Activated naive CD4-positive, alpha-beta T cell treated with anti-CD3 and anti-CD28 coated beads, Interleukin-2, amount 10 ng/mL, durations not matched to agents 7 days and 5 days (primary cell): ENCODE results near the gene SAMD4B.

Experiments
- CTCF ChIA-PET: fragments of 350-600 bp; sonication (Branson Sonifier 250); formaldehyde crosslinking; loops from one replicate; lab custom pipeline; 2021; ENCODE audit warnings: antibody characterized with exemption; lab: Charles Lee
- DNase-seq: peaks from one replicate; pipeline ENCODE4 v3.0.0-alpha.2; 2020
- H3K27ac Mint-ChIP-seq: one replicate; pipeline ENCODE4 v1.8.0; 2021; ENCODE audit warnings: mild to moderate bottlenecking, moderate library complexity, mixed read lengths
- H3K27me3 Mint-ChIP-seq: one replicate; pipeline ENCODE4 v1.8.0; 2021; ENCODE audit warnings: mild to moderate bottlenecking, mixed read lengths
- H3K36me3 Mint-ChIP-seq: one replicate; pipeline ENCODE4 v1.8.0; 2021; ENCODE audit warnings: mixed read lengths
- H3K4me1 Mint-ChIP-seq: one replicate; pipeline ENCODE4 v1.8.0; 2021; ENCODE audit warnings: mixed read lengths
- H3K4me3 Mint-ChIP-seq: one replicate; pipeline ENCODE4 v1.8.0; 2021; ENCODE audit warnings: mild to moderate bottlenecking, moderate library complexity, mixed read lengths
- H3K9me3 Mint-ChIP-seq: one replicate; pipeline ENCODE4 v1.8.0; 2021; ENCODE audit warnings: mixed read lengths

SAMD4B gene

DNA sequence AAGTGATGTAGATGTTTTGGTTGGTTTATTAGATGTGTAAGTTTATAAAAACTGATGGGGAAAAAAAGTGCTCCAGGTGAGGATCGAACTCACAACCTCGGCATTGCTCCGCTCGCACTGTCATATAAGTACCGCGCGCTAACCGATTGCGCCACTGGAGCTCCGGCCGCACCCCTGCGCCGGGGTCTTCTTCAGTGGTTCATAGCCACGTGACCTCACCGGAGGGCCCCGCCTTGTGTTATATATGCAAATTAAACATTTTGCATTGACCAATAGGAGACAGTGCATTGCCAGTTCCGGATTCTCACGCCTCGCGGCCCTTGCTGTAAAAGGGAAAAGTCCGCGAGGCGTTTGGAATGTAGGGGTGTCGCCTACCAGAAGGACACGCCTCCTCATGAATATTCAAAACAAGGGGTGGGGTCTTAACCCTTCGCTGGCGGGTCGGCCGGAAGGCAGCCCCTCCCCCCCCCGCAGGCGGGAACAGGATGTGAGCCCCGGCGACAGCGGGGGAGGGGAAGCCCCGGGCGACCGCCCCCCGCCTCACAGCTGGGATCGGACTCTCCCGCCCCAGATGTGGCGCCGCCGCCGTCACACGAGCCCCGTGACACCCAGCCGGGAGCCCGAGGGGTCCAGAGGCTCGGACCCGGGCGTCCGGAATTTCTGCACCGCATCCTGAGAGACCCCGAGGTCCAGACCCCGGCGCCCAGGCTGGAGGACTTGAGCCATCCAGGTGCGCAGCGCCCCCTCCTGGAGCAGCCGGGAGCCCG lies 70.1 kb downstream of the SAMD4B start, which contains the start of gene PLEKHG2:
PLEKHG2 (plus strand) TSS at position 570 of the 767 bp plus-strand sequence. CDS start 1,418 bp downstream, outside the sequence.
- Mint-ChIP-seq H3K9me3 (no peaks in the 10 kb centered on the region), H3K36me3 (peaks cover 44% of the 10 kb centered on the region)

DNA sequence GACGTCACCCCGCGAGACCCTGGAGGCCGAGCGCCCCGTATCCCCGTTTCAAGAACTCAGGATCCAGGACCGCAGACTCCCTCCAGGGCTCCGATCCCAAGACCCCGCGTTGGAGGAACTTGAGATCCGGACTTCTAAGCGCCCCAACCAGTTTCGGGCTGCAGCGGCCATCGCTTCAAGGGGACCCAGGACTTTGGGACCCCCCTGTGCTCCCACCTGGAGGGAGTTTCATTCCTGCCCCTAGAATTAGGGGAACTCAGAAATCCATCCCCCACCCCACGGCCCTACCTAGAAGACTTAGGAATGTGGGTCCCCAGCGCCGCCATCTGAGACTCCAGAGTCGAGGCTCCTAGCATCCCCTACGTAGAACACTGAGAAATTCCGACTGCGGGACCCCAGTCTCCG lies 70.6 kb downstream of the SAMD4B start:
- Mint-ChIP-seq H3K36me3 (peaks cover 43% of the 10 kb centered on the region), H3K4me1 (peaks cover 37% of the 10 kb centered on the region), H3K27me3 (peaks cover 4% of the 10 kb centered on the region)

More for the DNA sequence above, 70.1 kb downstream of the SAMD4B start, which contains the start of gene PLEKHG2:
- H3K27me3 Mint-ChIP-seq = peaks cover 5% of the 10 kb centered on the region
- H3K4me3 Mint-ChIP-seq = peak within 1 kb of the TSS; percentile 90
- peak; percentile 97 for DNase-seq
- peaks cover 37% of the 10 kb centered on the region for H3K4me1 Mint-ChIP-seq
- CTCF ChIA-PET = interaction anchor here (1.1 to 2.3 kb wide), 10 partner anchors 10 to 287 kb away, joined by 3 to 96 read pairs (median 6); partner anchors contain the start of genes MED29, PAF1, RPS16 and SAMD4B
- H3K27ac Mint-ChIP-seq = peak within 1 kb of the TSS; percentile 92

GRCh38 chr19:39413272-39413910 lies 71.2 kb downstream of the SAMD4B start:
- Mint-ChIP-seq H3K9me3 (no peaks in the 10 kb centered on the region), H3K4me1 (peaks cover 37% of the 10 kb centered on the region), H3K27ac (peak overlapping the region; percentile 92), H3K27me3 (peaks cover 4% of the 10 kb centered on the region), H3K4me3 (peak overlapping the region; percentile 90), H3K36me3 (peaks cover 41% of the 10 kb centered on the region)
- CTCF ChIA-PET = interaction anchor here (1.5 to 2.2 kb wide), 2 partner anchors 15 to 19 kb away, joined by 4 to 10 read pairs; no protein-coding TSS in a partner anchor
- peak; percentile 56 for DNase-seq

More for the DNA sequence above, 70.6 kb downstream of the SAMD4B start:
- peak overlapping the region; percentile 92 for H3K27ac Mint-ChIP-seq
- peak overlapping the region; percentile 90 for H3K4me3 Mint-ChIP-seq
- H3K9me3 Mint-ChIP-seq = no peaks in the 10 kb centered on the region
- CTCF ChIA-PET = interaction anchor here (1.5 to 2.3 kb wide), 4 partner anchors 11 to 288 kb away, joined by 3 to 96 read pairs (median 18); partner anchors contain the start of gene RPS16
- no peak for DNase-seq

GRCh38 chr19:39413911-39414608 lies 71.8 kb downstream of the SAMD4B start:
- H3K4me1 Mint-ChIP-seq = peaks cover 37% of the 10 kb centered on the region
- H3K4me3 Mint-ChIP-seq = peak overlapping the region; percentile 90
- H3K9me3 Mint-ChIP-seq = no peaks in the 10 kb centered on the region
- H3K27ac Mint-ChIP-seq = peak overlapping the region; percentile 70
- peaks cover 4% of the 10 kb centered on the region for H3K27me3 Mint-ChIP-seq
- DNase-seq = no peak
- H3K36me3 Mint-ChIP-seq = peaks cover 39% of the 10 kb centered on the region
- CTCF ChIA-PET = interaction anchor here (1.2 to 2.2 kb wide), 3 partner anchors 16 to 21 kb away, joined by 3 to 10 read pairs (median 4); no protein-coding TSS in a partner anchor

GRCh38 chr19:39415111-39416046 lies 73.2 kb downstream of the SAMD4B start:
- CTCF ChIA-PET = interaction anchor here (1.1 to 2.2 kb wide), 3 partner anchors 17 to 20 kb away, joined by 3 to 10 read pairs (median 3); no protein-coding TSS in a partner anchor
- Mint-ChIP-seq H3K36me3 (peaks cover 37% of the 10 kb centered on the region), H3K27ac (no peak overlapping the region), H3K4me1 (peaks cover 33% of the 10 kb centered on the region), H3K27me3 (peaks cover 4% of the 10 kb centered on the region), H3K4me3 (no peak overlapping the region), H3K9me3 (no peaks in the 10 kb centered on the region)
- DNase-seq = no peak

GRCh38 chr19:39416152-39417120 lies 74.2 kb downstream of the SAMD4B start:
- CTCF ChIA-PET = interaction anchor here (1.1 kb wide), 1 partner anchor 18 kb away, joined by 3 read pairs; no protein-coding TSS in a partner anchor
- Mint-ChIP-seq H3K27me3 (peaks cover 4% of the 10 kb centered on the region), H3K27ac (peak overlapping the region; percentile 33), H3K4me1 (peaks cover 23% of the 10 kb centered on the region), H3K9me3 (no peaks in the 10 kb centered on the region), H3K36me3 (peaks cover 29% of the 10 kb centered on the region), H3K4me3 (no peak overlapping the region)
- no peak for DNase-seq

DNA sequence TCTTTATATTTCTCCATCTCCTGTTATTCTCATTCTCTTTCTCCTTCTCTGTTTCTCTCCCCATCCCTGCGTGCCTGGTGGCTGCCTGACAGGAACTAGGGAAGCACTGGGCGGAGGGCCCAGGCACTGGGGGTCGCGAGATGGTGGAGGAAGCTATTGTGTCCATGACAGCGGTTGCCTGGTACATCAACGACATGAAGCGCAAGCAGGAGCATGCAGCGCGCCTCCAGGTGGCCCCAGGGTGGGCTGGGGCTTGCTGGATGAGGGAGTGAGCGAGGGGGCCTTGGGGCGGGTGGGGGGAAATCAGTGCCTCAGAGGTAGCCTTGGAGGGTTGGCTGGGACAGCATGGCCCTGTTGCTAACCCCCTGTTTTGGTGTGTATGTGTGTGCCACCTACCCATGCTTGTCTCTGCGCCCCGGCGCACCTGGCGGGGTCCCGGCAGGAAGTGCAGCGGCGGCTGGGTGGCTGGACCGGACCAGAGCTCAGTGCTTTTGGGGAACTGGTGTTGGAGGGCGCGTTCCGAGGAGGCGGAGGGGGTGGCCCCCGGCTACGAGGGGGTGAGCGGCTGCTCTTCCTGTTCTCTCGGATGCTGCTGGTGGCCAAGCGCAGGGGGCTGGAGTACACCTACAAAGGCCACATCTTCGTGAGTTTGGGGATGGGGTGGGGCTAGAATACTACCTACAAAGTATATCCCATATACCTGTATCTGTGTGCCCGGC lies 75.4 kb downstream of the SAMD4B start:
- Mint-ChIP-seq H3K36me3 (peaks cover 27% of the 10 kb centered on the region), H3K9me3 (no peaks in the 10 kb centered on the region), H3K4me3 (no peak overlapping the region), H3K4me1 (peaks cover 14% of the 10 kb centered on the region), H3K27me3 (no peaks in the 10 kb centered on the region), H3K27ac (peak overlapping the region; percentile 49)
- CTCF ChIA-PET = interaction anchor here (1.1 kb wide), 1 partner anchor 23 kb away, joined by 4 read pairs; no protein-coding TSS in a partner anchor
- DNase-seq = no peak

GRCh38 chr19:39419003-39419402 lies 76.8 kb downstream of the SAMD4B start:
- Mint-ChIP-seq H3K4me3 (no peak overlapping the region), H3K27me3 (no peaks in the 10 kb centered on the region), H3K36me3 (peaks cover 30% of the 10 kb centered on the region), H3K9me3 (no peaks in the 10 kb centered on the region), H3K27ac (no peak overlapping the region), H3K4me1 (peaks cover 10% of the 10 kb centered on the region)
- DNase-seq = no peak
- CTCF ChIA-PET = no interaction called here

- no peak overlapping the region for H3K27ac Mint-ChIP-seq
- H3K36me3 Mint-ChIP-seq = peaks cover 28% of the 10 kb centered on the region
- H3K9me3 Mint-ChIP-seq = no peaks in the 10 kb centered on the region
- no peaks in the 10 kb centered on the region for H3K4me1 Mint-ChIP-seq
- H3K4me3 Mint-ChIP-seq = no peak overlapping the region
- H3K27me3 Mint-ChIP-seq = no peaks in the 10 kb centered on the region
- no peak for DNase-seq
- CTCF ChIA-PET = no interaction called here
These were observed 78.5 kb downstream of the SAMD4B start for GRCh38 chr19:39420769-39421168.

GRCh38 chr19:39422020-39422419 lies 79.8 kb downstream of the SAMD4B start:
- Mint-ChIP-seq H3K4me3 (no peak overlapping the region), H3K36me3 (peaks cover 28% of the 10 kb centered on the region), H3K9me3 (no peaks in the 10 kb centered on the region), H3K27me3 (no peaks in the 10 kb centered on the region), H3K27ac (no peak overlapping the region), H3K4me1 (no peaks in the 10 kb centered on the region)
- no peak for DNase-seq
- CTCF ChIA-PET = interaction anchor here (1.4 kb wide), 1 partner anchor 10 kb away, joined by 5 read pairs; no protein-coding TSS in a partner anchor

DNA sequence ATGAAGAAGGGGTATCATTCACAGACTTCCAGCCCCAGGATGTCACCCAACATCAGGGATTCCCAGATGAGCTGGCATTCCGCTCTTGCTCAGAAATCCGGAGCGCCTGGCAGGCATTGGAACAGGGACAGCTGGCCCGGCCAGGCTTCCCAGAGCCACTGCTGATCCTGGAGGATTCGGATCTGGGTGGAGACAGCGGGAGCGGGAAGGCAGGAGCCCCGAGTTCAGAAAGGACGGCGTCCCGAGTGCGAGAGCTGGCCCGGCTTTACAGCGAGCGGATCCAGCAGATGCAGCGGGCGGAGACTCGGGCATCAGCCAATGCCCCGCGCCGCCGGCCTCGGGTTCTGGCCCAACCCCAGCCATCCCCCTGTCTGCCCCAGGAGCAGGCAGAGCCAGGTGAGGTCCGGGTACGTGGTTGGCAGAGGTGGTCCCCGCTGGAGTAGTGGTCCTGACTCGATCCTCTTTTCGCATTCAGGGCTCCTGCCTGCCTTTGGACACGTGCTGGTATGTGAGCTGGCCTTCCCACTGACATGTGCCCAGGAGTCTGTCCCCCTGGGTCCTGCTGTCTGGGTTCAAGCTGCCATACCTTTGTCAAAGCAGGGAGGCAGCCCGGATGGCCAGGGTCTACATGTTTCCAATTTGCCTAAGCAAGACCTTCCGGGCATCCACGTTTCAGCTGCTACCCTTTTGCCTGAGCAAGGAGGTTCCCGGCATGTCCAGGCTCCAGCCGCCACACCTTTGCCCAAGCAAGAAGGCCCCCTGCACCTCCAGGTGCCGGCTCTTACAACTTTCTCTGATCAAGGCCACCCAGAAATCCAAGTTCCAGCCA lies 81.3 kb downstream of the SAMD4B start:
- Mint-ChIP-seq H3K27me3 (no peaks in the 10 kb centered on the region), H3K4me3 (no peak overlapping the region), H3K27ac (no peak overlapping the region), H3K4me1 (no peaks in the 10 kb centered on the region), H3K9me3 (no peaks in the 10 kb centered on the region), H3K36me3 (peaks cover 20% of the 10 kb centered on the region)
- CTCF ChIA-PET = interaction anchor here (1.9 kb wide), 1 partner anchor 12 kb away, joined by 4 read pairs; the partner anchor contains the start of gene RPS16
- no peak for DNase-seq
